Head of caudate nucleus (tissue), 42 donors: ENCODE measurements around the gene FGF21.

Source experiments
- DNase-seq, 42 donors: peaks; one replicate each; pipeline versions ENCODE4 v3.0.0 to v3.0.0-alpha.2; 2020 to 2021; ENCODE audit warnings: mixed read lengths in 7 of 42
- intact Hi-C: fragments of 100-400 bp; cut with DNase I; formaldehyde crosslinking; loops from one replicate; pipeline ENCODE4 v1.15.0; 2022

FGF21 gene

DNA sequence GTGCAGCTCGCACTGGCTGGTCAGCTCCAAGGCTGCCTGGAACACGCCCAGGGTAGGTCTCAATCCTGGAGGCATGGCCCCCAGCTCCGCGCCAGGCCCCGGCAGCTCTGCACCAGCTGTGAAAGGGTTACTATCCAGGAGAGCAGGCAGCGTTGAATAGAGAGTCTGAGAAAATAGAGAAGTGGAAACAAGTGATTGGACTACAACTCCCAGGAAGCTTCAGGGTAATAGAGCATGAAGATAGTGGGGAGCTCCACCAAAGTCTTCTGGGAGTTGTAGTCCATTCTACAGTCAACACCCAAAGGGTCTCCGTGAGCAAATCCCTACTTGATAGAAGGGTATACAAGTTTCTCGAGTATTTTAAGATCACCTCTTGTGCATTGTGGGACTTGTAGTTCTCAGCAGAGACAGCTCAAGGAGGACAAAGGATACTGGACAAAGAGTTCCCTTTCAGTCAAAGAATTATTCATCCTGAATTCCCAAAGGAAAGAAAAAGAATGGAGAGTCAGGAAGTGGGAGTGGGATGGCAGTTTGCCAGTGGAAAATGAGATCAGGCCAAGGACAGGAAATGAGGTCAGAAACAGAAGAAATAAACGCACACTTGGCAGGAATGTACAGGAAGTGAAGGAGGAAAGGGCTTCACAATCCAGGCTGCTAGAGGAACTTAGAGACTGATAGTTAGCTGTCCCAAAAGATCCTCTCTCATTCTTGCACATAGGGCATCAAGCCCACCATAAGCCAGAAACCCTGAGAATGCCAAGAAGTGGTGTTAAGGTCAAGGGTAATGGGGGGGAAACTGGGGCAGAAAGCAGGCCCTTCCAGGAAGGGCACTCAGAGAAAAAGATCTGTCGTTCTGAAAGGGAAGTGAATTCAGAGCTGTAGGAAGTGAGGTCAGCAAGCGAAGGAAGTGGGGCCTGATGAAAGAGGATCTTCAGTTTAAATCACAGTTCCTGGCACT, 30.2 kb upstream of the FGF21 start:
- intact Hi-C loops = no loop called here
- peak in 10 of 42 donors; percentile 23 to 68 (median 54) for DNase-seq

DNA sequence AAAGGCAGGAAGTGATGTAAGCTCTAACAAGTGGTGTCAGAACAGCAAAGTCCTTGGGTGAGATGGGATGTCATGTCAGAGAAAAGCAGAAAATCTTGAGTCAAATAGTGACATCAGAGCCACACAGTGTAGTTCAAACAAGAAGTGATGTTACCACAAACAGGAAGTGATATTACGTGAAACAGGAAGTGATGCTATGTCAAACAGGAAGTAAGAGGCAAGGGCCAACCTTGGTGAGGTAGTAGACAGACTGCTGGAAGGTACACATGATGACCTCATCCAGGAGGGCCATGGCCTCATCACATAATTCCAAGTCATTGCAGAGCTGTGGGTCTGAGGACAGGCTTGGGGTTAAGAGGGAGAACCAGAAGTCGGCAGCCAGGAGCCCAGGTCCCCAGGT, 28.8 kb upstream of the FGF21 start:
- intact Hi-C loops = no loop called here
- DNase-seq = no peak

DNA sequence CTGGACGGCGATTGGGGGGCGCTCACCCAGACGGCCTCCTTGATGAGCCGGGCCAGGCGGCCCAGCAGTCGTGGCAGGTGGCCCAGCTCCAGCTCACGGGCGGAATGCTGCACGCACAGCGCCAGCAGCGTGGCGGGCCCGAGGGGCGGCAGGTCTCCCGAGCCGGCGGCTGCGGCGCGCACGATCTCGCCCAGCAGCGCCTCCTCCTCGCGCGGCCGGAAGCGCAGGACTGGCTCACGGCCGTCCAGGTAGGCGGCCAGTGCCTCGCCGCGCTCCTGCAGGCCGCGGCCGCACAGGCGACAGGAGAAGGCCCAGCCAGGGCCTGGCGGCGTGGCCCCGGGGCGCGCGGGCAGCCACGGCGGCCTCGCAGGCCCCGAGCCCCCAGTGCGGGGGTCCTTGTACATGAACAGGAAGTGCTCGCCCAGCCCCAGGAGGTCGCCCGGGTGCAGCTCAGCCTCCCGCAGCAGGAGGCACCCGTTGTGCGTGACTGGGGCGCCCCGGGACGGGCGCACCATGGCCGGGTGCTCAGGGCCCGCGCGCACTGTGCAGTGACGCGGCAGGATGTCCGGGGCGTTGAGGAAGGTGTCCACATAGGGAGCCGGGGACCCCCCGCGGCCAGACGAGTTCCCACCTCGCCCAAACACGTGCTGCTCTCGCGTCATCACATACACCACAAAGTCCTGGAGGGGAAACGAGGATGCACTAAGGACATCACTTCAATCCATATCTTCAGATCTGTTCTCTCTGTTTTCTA, 26.2 kb upstream of the FGF21 start:
- intact Hi-C loops = no loop called here
- DNase-seq = no peak

DNA sequence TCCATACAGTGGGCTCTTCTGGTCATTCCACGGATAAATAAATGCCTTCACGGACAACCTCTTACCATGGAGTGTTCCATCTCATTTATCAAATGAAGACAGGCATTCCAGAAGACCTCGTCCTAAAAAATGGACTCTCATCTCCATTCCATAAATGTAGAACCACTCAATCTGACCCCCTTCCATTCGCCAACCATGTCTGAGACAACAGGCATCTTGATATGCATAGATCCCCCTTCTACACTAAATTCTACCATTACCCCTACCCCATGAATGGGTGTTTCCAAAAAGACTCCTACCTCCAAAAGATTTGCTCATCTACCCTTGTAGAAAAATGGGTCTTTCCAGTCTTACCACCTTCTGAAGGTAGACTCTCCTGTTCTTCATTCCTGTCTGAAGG, 23.9 kb upstream of the FGF21 start:
- intact Hi-C loops = no loop called here
- DNase-seq = no peak

GRCh38 chr19:48734625-48735024, 20.7 kb upstream of the FGF21 start:
- intact Hi-C loops = no loop called here
- DNase-seq = no peak

- DNase-seq = no peak
- intact Hi-C loops = no loop called here
These were observed 20.2 kb upstream of the FGF21 start for GRCh38 chr19:48735031-48735615.

- no peak for DNase-seq
These were observed 17.8 kb upstream of the FGF21 start for GRCh38 chr19:48737360-48737998.

GRCh38 chr19:48738557-48739403, 16.5 kb upstream of the FGF21 start:
- intact Hi-C loops = no loop called here
- peak; percentile 66 to 94 (median 88) for DNase-seq

More at GRCh38 chr19:48737360-48737998, 17.8 kb upstream of the FGF21 start:
- intact Hi-C loops = no loop called here

GRCh38 chr19:48739404-48740163, 15.7 kb upstream of the FGF21 start:
- intact Hi-C loops = no loop called here
- no peak for DNase-seq

GRCh38 chr19:48740164-48740972, 15.0 kb upstream of the FGF21 start, which contains the start of gene RASIP1:
TSS of gene RASIP1 (minus strand) at chr19:48740610. CDS start at chr19:48740282, 328 bp downstream.
- DNase-seq = no peak
- intact Hi-C loops = no loop called here

GRCh38 chr19:48741129-48741999, 14.0 kb upstream of the FGF21 start:
- intact Hi-C loops = no loop called here
- DNase-seq = peak in 1 of 42 donors; percentile 53

- DNase-seq = no peak
- intact Hi-C loops = no loop called here
These were observed 13.2 kb upstream of the FGF21 start for GRCh38 chr19:48742096-48742495.

- intact Hi-C loops = no loop called here
- peak; percentile 57 to 93 (median 78) for DNase-seq
These were observed 9.9 kb upstream of the FGF21 start for GRCh38 chr19:48745208-48745995.

DNA sequence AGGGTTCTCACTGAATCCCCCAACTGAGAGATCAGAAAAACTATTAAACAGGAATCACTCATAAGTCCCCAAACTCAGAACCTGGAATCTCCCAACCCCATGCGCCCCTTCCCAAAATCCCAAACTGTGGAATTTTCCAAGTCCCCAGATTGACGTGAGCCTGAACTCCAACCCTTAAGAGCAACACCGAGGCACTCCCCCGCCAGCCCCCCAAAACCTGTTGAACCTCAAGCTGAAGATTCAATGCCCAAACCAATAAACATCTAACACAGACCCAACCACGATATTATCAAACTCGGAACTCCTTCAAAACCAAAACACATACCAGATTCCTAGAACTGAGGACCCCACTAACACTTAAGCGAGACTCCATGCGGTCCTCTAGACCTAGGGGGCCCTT, 9.2 kb upstream of the FGF21 start:
- intact Hi-C loops = no loop called here
- DNase-seq = no peak
